ENCODE data around the gene RBM20. TPM values are rescaled to one million over a fixed set of nuclear protein-coding genes. Genes with fewer than 3 reads are reported as not detected.

Gene RBM20
- polyA plus RNA-seq, 3 donors = not detected

GRCh38 chr10:110600487-110601101 is 43.5 kb upstream of the RBM20 start:
- H3K4me1 Mint-ChIP-seq = peaks cover 4% of the 10 kb centered on the region
- Histone ChIP-seq H3K27me3 (ENCODE audit: control insufficient read depth in 2 of 2, insufficient read depth in 2 of 2, low read length in 2 of 2) (no peaks in the 10 kb centered on the region), H3K36me3 (replicated peaks in 1 of 2; ENCODE audit: control insufficient read depth in 1 of 2, insufficient read depth in 2 of 2, low read length in 2 of 2) (peaks cover 66 to 100% of the 10 kb centered on the region in 2 donors), H3K27ac (ENCODE audit: low read depth in 1 of 2, low read length in 2 of 2) (no peak overlapping the region), H3K9ac (ENCODE audit: insufficient read depth, low read length, poor library complexity, severe bottlenecking) (no peak overlapping the region), H3K4me3 (replicated peaks in 1 of 3; ENCODE audit: low read depth in 2 of 3, low read length in 3 of 3) (no peak overlapping the region), H4K20me1 (ENCODE audit: insufficient read depth, low read length) (no peaks in the 10 kb centered on the region), H3K9me3 (replicated peaks in 1 of 2; ENCODE audit: control insufficient read depth in 1 of 2, insufficient read depth in 1 of 2, low read length in 2 of 2) (no peaks in the 10 kb centered on the region), H3K4me2 (replicated peaks; ENCODE audit: extremely low read depth, low read length, poor library complexity, severe bottlenecking) (no peak overlapping the region), H3K4me1 (ENCODE audit: control insufficient read depth in 1 of 2, insufficient read depth in 2 of 2, low read length in 2 of 2) (no peaks in the 10 kb centered on the region), H3K79me2 (ENCODE audit: insufficient read depth, low read length) (no peaks in the 10 kb centered on the region), H2AFZ (ENCODE audit: insufficient read depth, low read depth, low read length, poor library complexity, severe bottlenecking) (no peak overlapping the region)
- H3K36me3 Mint-ChIP-seq = peaks cover 65 to 81% of the 10 kb centered on the region in 2 donors
- no peak overlapping the region for H3K27ac Mint-ChIP-seq
- DNase-seq = peak; percentile 18 to 38 (median 19)
- WGBS (ENCODE audit: insufficient coverage) = no CpG with 5 or more reads among the region's 2 CpGs
- peak; percentile 80 for TF ChIP-seq CTCF (IDR thresholded peaks at IDR 0.05)
- H3K9me3 Mint-ChIP-seq = no peaks in the 10 kb centered on the region
- H3K27me3 Mint-ChIP-seq (ENCODE audit: low read depth in 3 of 3) = peaks cover 0 to 1% (median 0%) of the 10 kb centered on the region in 3 donors
- intact Hi-C loops (cut with micrococcal nuclease) = no loop called here
- H3K4me3 Mint-ChIP-seq = no peak overlapping the region

GRCh38 chr10:110601581-110601980 is 42.6 kb upstream of the RBM20 start:
- Mint-ChIP-seq H3K4me3 (no peak overlapping the region), H3K27ac (no peak overlapping the region), H3K27me3 (ENCODE audit: low read depth in 3 of 3) (peaks cover 0 to 1% (median 0%) of the 10 kb centered on the region in 3 donors), H3K4me1 (no peaks in the 10 kb centered on the region), H3K36me3 (peaks cover 64 to 80% of the 10 kb centered on the region in 2 donors), H3K9me3 (no peaks in the 10 kb centered on the region)
- no peaks in the 10 kb centered on the region for H3K4me1 ChIP-seq (ENCODE audit: control insufficient read depth in 1 of 2, insufficient read depth in 2 of 2, low read length in 2 of 2)
- WGBS (ENCODE audit: insufficient coverage) = 100% methylated on average over 3 of the region's 4 CpGs
- intact Hi-C loops (cut with micrococcal nuclease) = no loop called here
- H3K27ac ChIP-seq (ENCODE audit: low read depth in 1 of 2, low read length in 2 of 2) = no peak overlapping the region
- H3K9ac ChIP-seq (ENCODE audit: insufficient read depth, low read length, poor library complexity, severe bottlenecking) = no peak overlapping the region
- no peak for DNase-seq
- H2AFZ ChIP-seq (ENCODE audit: insufficient read depth, low read depth, low read length, poor library complexity, severe bottlenecking) = no peak overlapping the region
- TF ChIP-seq CTCF (IDR thresholded peaks at IDR 0.05) = no peak
- no peaks in the 10 kb centered on the region for H3K79me2 ChIP-seq (ENCODE audit: insufficient read depth, low read length)
- H3K4me3 ChIP-seq (replicated peaks in 1 of 3; ENCODE audit: low read depth in 2 of 3, low read length in 3 of 3) = no peak overlapping the region
- H3K9me3 ChIP-seq (replicated peaks in 1 of 2; ENCODE audit: control insufficient read depth in 1 of 2, insufficient read depth in 1 of 2, low read length in 2 of 2) = no peaks in the 10 kb centered on the region
- no peaks in the 10 kb centered on the region for H4K20me1 ChIP-seq (ENCODE audit: insufficient read depth, low read length)
- no peak overlapping the region for H3K4me2 ChIP-seq (replicated peaks; ENCODE audit: extremely low read depth, low read length, poor library complexity, severe bottlenecking)
- peaks cover 76 to 100% of the 10 kb centered on the region in 2 donors for H3K36me3 ChIP-seq (replicated peaks in 1 of 2; ENCODE audit: control insufficient read depth in 1 of 2, insufficient read depth in 2 of 2, low read length in 2 of 2)
- H3K27me3 ChIP-seq (ENCODE audit: control insufficient read depth in 2 of 2, insufficient read depth in 2 of 2, low read length in 2 of 2) = no peaks in the 10 kb centered on the region

All from CD14-positive monocyte (primary cell).